Kidney capillary endothelial cell (primary cell): Measurements from ENCODE around the gene GPHN.
"Not testable (repeated sequence)": the region's sequence is repeated elsewhere in the genome, so short reads cannot be mapped to it uniquely, and the experiment has no call there.

Source experiments
- DNase-seq: peaks from one replicate; pipeline ENCODE4 v3.0.0-alpha.2; 2018; ENCODE audit warnings: low spot score

The GPHN gene

GRCh38 chr14:66502836-66503235, 5.1 kb upstream of the GPHN start:
- not testable (repeated sequence) for DNase-seq

GRCh38 chr14:66503532-66503931, 4.4 kb upstream of the GPHN start:
- no peak for DNase-seq

GRCh38 chr14:66507181-66507721, 696 bp upstream of the GPHN start:
- peak; percentile 48 for DNase-seq

- DNase-seq, result no peak
Measured at GRCh38 chr14:66508547-66508845, 549 bp downstream of the GPHN start.

GRCh38 chr14:66508846-66509621, 1.1 kb downstream of the GPHN start:
- peak; percentile 16 for DNase-seq

- DNase-seq, result no peak
Measured at GRCh38 chr14:66509874-66510273, 1.9 kb downstream of the GPHN start.

GRCh38 chr14:66511849-66512248, 3.9 kb downstream of the GPHN start:
- no peak for DNase-seq

- DNase-seq, result no peak
Measured at GRCh38 chr14:66514213-66514612, 6.3 kb downstream of the GPHN start.

- DNase-seq, result no peak
Measured at GRCh38 chr14:66530526-66530925, 22.6 kb downstream of the GPHN start.

GRCh38 chr14:66539034-66539433, 31.1 kb downstream of the GPHN start:
- DNase-seq, result no peak

GRCh38 chr14:66540038-66540437, 32.1 kb downstream of the GPHN start:
- DNase-seq, result no peak

GRCh38 chr14:66541627-66542026, 33.7 kb downstream of the GPHN start:
- no peak for DNase-seq

- DNase-seq, result no peak
Measured at GRCh38 chr14:66543996-66544395, 36.0 kb downstream of the GPHN start.

- DNase-seq, result not testable (repeated sequence)
Measured at GRCh38 chr14:66545191-66545590, 37.2 kb downstream of the GPHN start.

GRCh38 chr14:66545751-66546150, 37.8 kb downstream of the GPHN start:
- not testable (repeated sequence) for DNase-seq

GRCh38 chr14:66563731-66564130, 55.8 kb downstream of the GPHN start:
- DNase-seq, result no peak

- DNase-seq, result no peak
Measured at GRCh38 chr14:66568220-66568619, 60.3 kb downstream of the GPHN start.

GRCh38 chr14:66572826-66573225, 64.9 kb downstream of the GPHN start:
- DNase-seq, result no peak

- DNase-seq, result no peak
Measured at GRCh38 chr14:66575014-66575413, 67.1 kb downstream of the GPHN start.

GRCh38 chr14:66575939-66576338, 68.0 kb downstream of the GPHN start:
- no peak for DNase-seq

GRCh38 chr14:66587753-66588152, 79.8 kb downstream of the GPHN start:
- not testable (repeated sequence) for DNase-seq

- DNase-seq, result no peak
Measured at GRCh38 chr14:66595394-66595793, 87.4 kb downstream of the GPHN start.

GRCh38 chr14:66596241-66596985, 88.5 kb downstream of the GPHN start:
- DNase-seq, result no peak
